ENCODE measurements around the gene VPS37D.

Gene VPS37D

DNA sequence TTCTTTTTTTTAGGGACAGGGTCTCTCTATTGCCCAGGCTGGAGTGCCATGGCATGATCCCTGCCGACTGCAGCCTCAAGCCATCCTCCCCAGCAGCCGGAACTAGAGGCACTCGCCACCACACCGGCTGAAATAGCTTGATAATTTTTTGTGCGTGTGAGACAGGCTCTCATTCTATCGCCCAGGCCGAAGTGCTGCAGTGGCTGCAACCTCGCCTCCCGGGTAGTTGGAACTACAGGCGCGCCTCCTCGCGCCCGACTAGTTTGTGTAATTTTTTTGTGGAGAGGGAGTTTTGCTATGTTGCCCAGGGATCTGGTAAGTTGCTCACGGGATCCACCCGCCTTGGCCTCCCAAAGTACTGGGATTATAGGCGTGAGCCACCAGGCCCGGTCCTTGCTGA is 17.7 kb downstream of the VPS37D start:
- Histone ChIP-seq H3K36me3 (ENCODE audit: control insufficient read depth in 4 of 4, insufficient read depth in 4 of 4, low read length in 3 of 4) (peaks cover 0 to 39% (median 24%) of the 10 kb centered on the region in 4 experiments), H3K27ac (ENCODE audit: insufficient read depth in 1 of 2, low read depth in 1 of 2, low read length in 2 of 2, poor library complexity in 1 of 2, severe bottlenecking in 2 of 2) (no peak overlapping the region), H3K4me3 (ENCODE audit: control insufficient read depth in 1 of 7, extremely low read depth in 1 of 7, insufficient read depth in 4 of 7, low read depth in 2 of 7, low read length in 6 of 7) (no peak overlapping the region), H3K9me3 (ENCODE audit: control extremely low read depth in 1 of 5, control insufficient read depth in 4 of 5, insufficient read depth in 2 of 5, low read depth in 1 of 5, low read length in 4 of 5) (no peaks in the 10 kb centered on the region), H3K27me3 (replicated peaks in 2 of 5; ENCODE audit: control insufficient read depth in 4 of 5, insufficient read depth in 5 of 5, low read length in 4 of 5) (no peaks in the 10 kb centered on the region), H3K4me1 (ENCODE audit: control extremely low read depth in 1 of 4, control insufficient read depth in 4 of 4, insufficient read depth in 4 of 4, low read length in 3 of 4) (peaks cover 5 to 26% (median 20%) of the 10 kb centered on the region in 4 experiments)
- POLR2A ChIA-PET: no interaction called here
- WGBS (ENCODE audit: insufficient coverage): 97% methylated on average over 15 of the region's 18 CpGs
- no peak for DNase-seq
- CTCF ChIA-PET: interaction anchor here (1.0 kb wide), 2 partner anchors 12 to 21 kb away, joined by 3 to 4 read pairs; no protein-coding TSS in a partner anchor

GRCh38 chr7:73688288-73688687 is 20.7 kb downstream of the VPS37D start:
- no peak for DNase-seq
- Histone ChIP-seq H3K4me1 (ENCODE audit: control extremely low read depth in 1 of 4, control insufficient read depth in 4 of 4, insufficient read depth in 4 of 4, low read length in 3 of 4) (peaks cover 0 to 7% (median 4%) of the 10 kb centered on the region in 4 experiments), H3K27me3 (replicated peaks in 2 of 5; ENCODE audit: control insufficient read depth in 4 of 5, insufficient read depth in 5 of 5, low read length in 4 of 5) (no peaks in the 10 kb centered on the region), H3K36me3 (ENCODE audit: control insufficient read depth in 4 of 4, insufficient read depth in 4 of 4, low read length in 3 of 4) (peaks cover 2 to 62% (median 37%) of the 10 kb centered on the region in 4 experiments), H3K4me3 (ENCODE audit: control insufficient read depth in 1 of 7, extremely low read depth in 1 of 7, insufficient read depth in 4 of 7, low read depth in 2 of 7, low read length in 6 of 7) (no peak overlapping the region), H3K27ac (ENCODE audit: insufficient read depth in 1 of 2, low read depth in 1 of 2, low read length in 2 of 2, poor library complexity in 1 of 2, severe bottlenecking in 2 of 2) (no peak overlapping the region), H3K9me3 (ENCODE audit: control extremely low read depth in 1 of 5, control insufficient read depth in 4 of 5, insufficient read depth in 2 of 5, low read depth in 1 of 5, low read length in 4 of 5) (no peaks in the 10 kb centered on the region)
- ChIA-PET POLR2A (no interaction called here), CTCF (interaction anchor here (1.0 kb wide), 1 partner anchor 9 kb away, joined by 3 read pairs; no protein-coding TSS in a partner anchor)
- WGBS (ENCODE audit: insufficient coverage): 100% methylated on average over 2 of the region's 8 CpGs

GRCh38 chr7:73690646-73691045 is 23.0 kb downstream of the VPS37D start:
- H3K36me3 ChIP-seq (ENCODE audit: control insufficient read depth in 4 of 4, insufficient read depth in 4 of 4, low read length in 3 of 4): peaks cover 4 to 85% (median 53%) of the 10 kb centered on the region in 4 experiments

GRCh38 chr7:73696372-73696771 is 28.7 kb downstream of the VPS37D start:
- no peak for DNase-seq
- Histone ChIP-seq H3K9me3 (ENCODE audit: control extremely low read depth in 1 of 5, control insufficient read depth in 4 of 5, insufficient read depth in 2 of 5, low read depth in 1 of 5, low read length in 4 of 5) (no peaks in the 10 kb centered on the region), H3K36me3 (ENCODE audit: control insufficient read depth in 4 of 4, insufficient read depth in 4 of 4, low read length in 3 of 4) (peaks cover 6 to 80% (median 52%) of the 10 kb centered on the region in 4 experiments), H3K4me3 (ENCODE audit: control insufficient read depth in 1 of 7, extremely low read depth in 1 of 7, insufficient read depth in 4 of 7, low read depth in 2 of 7, low read length in 6 of 7) (no peak overlapping the region), H3K4me1 (ENCODE audit: control extremely low read depth in 1 of 4, control insufficient read depth in 4 of 4, insufficient read depth in 4 of 4, low read length in 3 of 4) (no peaks in the 10 kb centered on the region), H3K27me3 (replicated peaks in 2 of 5; ENCODE audit: control insufficient read depth in 4 of 5, insufficient read depth in 5 of 5, low read length in 4 of 5) (peaks cover 0 to 16% (median 0%) of the 10 kb centered on the region in 5 experiments), H3K27ac (ENCODE audit: insufficient read depth in 1 of 2, low read depth in 1 of 2, low read length in 2 of 2, poor library complexity in 1 of 2, severe bottlenecking in 2 of 2) (no peak overlapping the region)
- POLR2A ChIA-PET: no interaction called here
- WGBS (ENCODE audit: insufficient coverage): 96% methylated on average over 3 of the region's 4 CpGs
- CTCF ChIA-PET: interaction anchor here (0.7 to 1.9 kb wide), 8 partner anchors 8 to 27 kb away, joined by 3 to 8 read pairs (median 3); no protein-coding TSS in a partner anchor

More at GRCh38 chr7:73690646-73691045, 23.0 kb downstream of the VPS37D start:
- no peak for DNase-seq
- no peaks in the 10 kb centered on the region for H3K9me3 ChIP-seq (ENCODE audit: control extremely low read depth in 1 of 5, control insufficient read depth in 4 of 5, insufficient read depth in 2 of 5, low read depth in 1 of 5, low read length in 4 of 5)
- ChIA-PET POLR2A (no interaction called here), CTCF (interaction anchor here (1.6 kb wide), 1 partner anchor 12 kb away, joined by 6 read pairs; no protein-coding TSS in a partner anchor)
- WGBS (ENCODE audit: insufficient coverage): 94% methylated on average over 6 of the region's 7 CpGs
- no peaks in the 10 kb centered on the region for H3K27me3 ChIP-seq (replicated peaks in 2 of 5; ENCODE audit: control insufficient read depth in 4 of 5, insufficient read depth in 5 of 5, low read length in 4 of 5)
- H3K4me3 ChIP-seq (ENCODE audit: control insufficient read depth in 1 of 7, extremely low read depth in 1 of 7, insufficient read depth in 4 of 7, low read depth in 2 of 7, low read length in 6 of 7): no peak overlapping the region
- H3K4me1 ChIP-seq (ENCODE audit: control extremely low read depth in 1 of 4, control insufficient read depth in 4 of 4, insufficient read depth in 4 of 4, low read length in 3 of 4): no peaks in the 10 kb centered on the region
- H3K27ac ChIP-seq (ENCODE audit: insufficient read depth in 1 of 2, low read depth in 1 of 2, low read length in 2 of 2, poor library complexity in 1 of 2, severe bottlenecking in 2 of 2): no peak overlapping the region

DNA sequence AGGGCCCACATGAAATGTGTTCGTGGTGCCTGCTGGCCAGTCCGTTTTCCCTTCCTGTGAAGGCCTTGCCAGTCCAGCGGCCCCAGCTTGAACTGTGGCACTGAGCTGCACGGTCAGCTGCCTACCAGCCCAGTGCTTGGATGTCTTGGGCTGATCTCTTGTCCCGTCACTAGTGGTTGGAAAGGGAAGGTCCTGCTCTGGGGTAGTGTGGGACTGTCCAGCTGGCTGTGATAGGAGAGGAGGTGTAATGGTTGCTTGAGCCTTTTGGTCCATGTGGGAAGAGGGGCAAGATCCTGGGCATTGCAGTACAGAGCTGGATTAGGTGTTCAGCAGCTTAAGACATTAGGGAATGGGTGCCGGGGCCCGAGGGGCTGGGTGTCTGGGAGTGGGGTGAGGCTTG is 30.8 kb downstream of the VPS37D start:
- H3K27me3 ChIP-seq (replicated peaks in 2 of 5; ENCODE audit: control insufficient read depth in 4 of 5, insufficient read depth in 5 of 5, low read length in 4 of 5): peaks cover 0 to 37% (median 16%) of the 10 kb centered on the region in 5 experiments
- H3K27ac ChIP-seq (ENCODE audit: insufficient read depth in 1 of 2, low read depth in 1 of 2, low read length in 2 of 2, poor library complexity in 1 of 2, severe bottlenecking in 2 of 2): no peak overlapping the region
- 100% methylated on average over 4 of the region's 7 CpGs for WGBS (ENCODE audit: insufficient coverage)
- DNase-seq: no peak
- CTCF ChIA-PET: interaction anchor here (0.6 to 3.0 kb wide), 6 partner anchors 8 to 226 kb away, joined by 3 to 10 read pairs (median 4); no protein-coding TSS in a partner anchor
- no peak overlapping the region for H3K4me3 ChIP-seq (ENCODE audit: control insufficient read depth in 1 of 7, extremely low read depth in 1 of 7, insufficient read depth in 4 of 7, low read depth in 2 of 7, low read length in 6 of 7)
- H3K9me3 ChIP-seq (ENCODE audit: control extremely low read depth in 1 of 5, control insufficient read depth in 4 of 5, insufficient read depth in 2 of 5, low read depth in 1 of 5, low read length in 4 of 5): no peaks in the 10 kb centered on the region
- POLR2A ChIA-PET: no interaction called here
- H3K36me3 ChIP-seq (ENCODE audit: control insufficient read depth in 4 of 4, insufficient read depth in 4 of 4, low read length in 3 of 4): peaks cover 6 to 61% (median 39%) of the 10 kb centered on the region in 4 experiments
- peaks cover 0 to 1% (median 0%) of the 10 kb centered on the region in 4 experiments for H3K4me1 ChIP-seq (ENCODE audit: control extremely low read depth in 1 of 4, control insufficient read depth in 4 of 4, insufficient read depth in 4 of 4, low read length in 3 of 4)

- Histone ChIP-seq H3K27ac (ENCODE audit: insufficient read depth in 1 of 2, low read depth in 1 of 2, low read length in 2 of 2, poor library complexity in 1 of 2, severe bottlenecking in 2 of 2) (no peak overlapping the region), H3K27me3 (replicated peaks in 2 of 5; ENCODE audit: control insufficient read depth in 4 of 5, insufficient read depth in 5 of 5, low read length in 4 of 5) (peaks cover 0 to 46% (median 24%) of the 10 kb centered on the region in 5 experiments), H3K4me3 (ENCODE audit: control insufficient read depth in 1 of 7, extremely low read depth in 1 of 7, insufficient read depth in 4 of 7, low read depth in 2 of 7, low read length in 6 of 7) (no peak overlapping the region), H3K9me3 (ENCODE audit: control extremely low read depth in 1 of 5, control insufficient read depth in 4 of 5, insufficient read depth in 2 of 5, low read depth in 1 of 5, low read length in 4 of 5) (no peaks in the 10 kb centered on the region), H3K4me1 (ENCODE audit: control extremely low read depth in 1 of 4, control insufficient read depth in 4 of 4, insufficient read depth in 4 of 4, low read length in 3 of 4) (peaks cover 0 to 6% (median 1%) of the 10 kb centered on the region in 4 experiments), H3K36me3 (ENCODE audit: control insufficient read depth in 4 of 4, insufficient read depth in 4 of 4, low read length in 3 of 4) (peaks cover 6 to 50% (median 30%) of the 10 kb centered on the region in 4 experiments)
- WGBS (ENCODE audit: insufficient coverage): 98% methylated on average over 14 of the region's 15 CpGs
- CTCF ChIA-PET: interaction anchor here (0.6 to 3.0 kb wide), 4 partner anchors 9 to 227 kb away, joined by 3 to 10 read pairs (median 4); no protein-coding TSS in a partner anchor
- POLR2A ChIA-PET: no interaction called here
- DNase-seq: no peak
Observed at GRCh38 chr7:73699370-73700068, 31.9 kb downstream of the VPS37D start.

DNA sequence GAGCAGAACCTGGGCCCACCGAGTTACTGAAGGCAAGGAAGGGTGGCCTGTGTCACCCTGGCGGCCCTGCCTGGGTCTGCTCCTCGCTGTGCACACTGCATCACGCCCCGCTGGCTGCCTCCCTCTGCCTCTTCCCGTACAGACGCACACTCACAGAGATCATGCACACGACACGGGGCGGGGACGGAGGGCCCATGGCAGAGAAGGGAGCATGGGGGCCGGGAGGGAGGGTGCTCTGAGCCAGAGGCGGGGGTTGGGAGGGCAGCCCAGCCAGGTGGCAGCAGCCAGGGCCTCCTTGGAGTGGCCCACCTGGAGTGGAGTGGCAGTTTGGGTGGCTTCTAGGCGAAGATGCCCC is 32.4 kb downstream of the VPS37D start:
- H3K36me3 ChIP-seq (ENCODE audit: control insufficient read depth in 4 of 4, insufficient read depth in 4 of 4, low read length in 3 of 4): peaks cover 4 to 45% (median 25%) of the 10 kb centered on the region in 4 experiments
- WGBS (ENCODE audit: insufficient coverage): 96% methylated on average over 14 of the region's 14 CpGs

More for the DNA sequence above, 32.4 kb downstream of the VPS37D start:
- no peak for DNase-seq
- H3K4me3 ChIP-seq (ENCODE audit: control insufficient read depth in 1 of 7, extremely low read depth in 1 of 7, insufficient read depth in 4 of 7, low read depth in 2 of 7, low read length in 6 of 7): no peak overlapping the region
- H3K27me3 ChIP-seq (replicated peaks in 2 of 5; ENCODE audit: control insufficient read depth in 4 of 5, insufficient read depth in 5 of 5, low read length in 4 of 5): peaks cover 0 to 51% (median 26%) of the 10 kb centered on the region in 5 experiments
- ChIA-PET CTCF (interaction anchor here (1.0 to 1.7 kb wide), 6 partner anchors 9 to 93 kb away, joined by 4 to 9 read pairs (median 4); no protein-coding TSS in a partner anchor), POLR2A (no interaction called here)
- peaks cover 0 to 6% (median 1%) of the 10 kb centered on the region in 4 experiments for H3K4me1 ChIP-seq (ENCODE audit: control extremely low read depth in 1 of 4, control insufficient read depth in 4 of 4, insufficient read depth in 4 of 4, low read length in 3 of 4)
- no peak overlapping the region for H3K27ac ChIP-seq (ENCODE audit: insufficient read depth in 1 of 2, low read depth in 1 of 2, low read length in 2 of 2, poor library complexity in 1 of 2, severe bottlenecking in 2 of 2)
- no peaks in the 10 kb centered on the region for H3K9me3 ChIP-seq (ENCODE audit: control extremely low read depth in 1 of 5, control insufficient read depth in 4 of 5, insufficient read depth in 2 of 5, low read depth in 1 of 5, low read length in 4 of 5)

Data from common myeloid progenitor, CD34-positive (primary cell).